Lower leg skin (tissue), 4 donors: ENCODE data around the gene SPSB4. TPM values are rescaled to one million over a fixed set of nuclear protein-coding genes. Genes with fewer than 3 reads are reported as not detected.

ENCODE experiments used
- DNase-seq, 2 donors: peaks; one replicate each; pipeline ENCODE4 v3.0.0-alpha.2; 2019; ENCODE audit warnings: low spot score in 2 of 2
- H3K4me3 ChIP-seq: fragments of 200-600 bp; sonication (generic); 2 replicates; pipeline ENCODE4 v1.5.1; 2017; ENCODE audit warnings: mild to moderate bottlenecking, low read depth; ENCODE audit not compliant: poor library complexity, severe bottlenecking
- POLR2A ChIP-seq, 2 donors: fragments of 450-650 bp; IDR thresholded peaks; one replicate each; pipeline ENCODE4 v1.6.1; 2016 to 2017; ENCODE audit warnings: antibody characterized with exemption in 2 of 2, mild to moderate bottlenecking in 1 of 2, moderate library complexity in 1 of 2
- WGBS, 2 donors: methylation state at CpG; one replicate each; pipeline ENCODE4 v1.1.5; 2018; 5-methylcytosine and 5-hydroxymethylcytosine counted together
- intact Hi-C: fragments of 100-400 bp; cut with DNase I; formaldehyde crosslinking; loops from one replicate; pipeline ENCODE4 v1.15.0; 2023; ENCODE audit warnings: low total_unique reads
- total RNA-seq, 4 donors: library from RNA; depleted of rRNA; stranded (reverse); fragments of >200 nt; gene quantifications; one replicate each; pipeline ENCODE4 v1.1.0, GENCODE V29; 2016
- TF ChIP-seq, protein P1 (sequence below), 3 donors: fragments of 450-650 bp; IDR thresholded peaks; one replicate each; pipeline ENCODE4 v1.5.1; 2016; ENCODE audit warnings: antibody characterized with exemption in 3 of 3, mild to moderate bottlenecking in 3 of 3, moderate library complexity in 2 of 3

Gene SPSB4
- under 1 TPM in 1 of 4 donors, not detected in 3; 0.10 TPM for total RNA-seq

DNA sequence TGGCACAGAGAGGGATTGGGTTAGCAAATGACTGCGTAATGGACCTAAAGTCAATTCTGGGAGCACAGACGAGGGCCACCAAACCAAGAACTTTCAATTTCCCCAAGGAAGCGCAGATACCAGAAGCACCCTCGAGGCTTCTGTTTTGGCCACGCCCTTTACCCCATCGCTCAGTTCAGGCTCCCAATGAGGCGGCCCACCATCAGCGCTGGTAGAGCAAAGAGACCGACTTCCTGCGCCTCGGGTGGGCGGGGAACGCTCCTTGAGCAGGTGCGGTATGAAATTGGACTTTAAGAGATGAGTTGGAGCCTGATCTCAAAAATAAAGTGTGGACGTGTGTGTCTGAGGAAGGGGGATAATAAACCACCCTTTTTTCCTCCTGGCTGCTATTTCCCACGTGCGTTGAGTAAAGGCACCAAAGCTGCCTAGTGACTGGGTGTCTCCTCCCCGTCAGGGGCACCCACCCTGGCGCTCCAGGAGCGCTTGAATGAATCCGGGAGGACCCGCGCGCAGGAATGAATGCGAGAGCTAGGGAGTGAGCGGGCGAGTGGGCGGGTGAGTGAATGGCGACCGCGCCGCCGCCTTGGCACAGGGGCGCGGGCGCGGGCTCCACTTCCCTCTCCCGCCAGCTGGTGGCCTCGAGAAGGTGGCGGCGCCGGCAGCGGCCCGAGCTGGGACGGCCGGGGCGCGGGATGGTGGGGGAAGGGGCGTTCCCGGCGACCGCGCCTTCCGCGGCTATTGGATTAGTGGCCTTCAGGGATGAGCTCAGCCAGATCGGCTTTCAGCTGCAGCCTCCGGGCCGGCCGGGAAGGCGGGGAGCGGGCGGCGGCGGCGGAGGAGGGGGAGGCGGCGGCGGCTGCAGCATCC lies at the start of gene SPSB4:
Gene SPSB4 (plus strand): TSS at position 772 of the 867 bp plus-strand sequence. CDS start 14,758 bp downstream, outside the sequence.
- H3K4me3 ChIP-seq, result peak within 1 kb of the TSS; percentile 21
- WGBS, 2 donors, result 5 to 9% methylated on average over 34 to 51 of the region's 68 CpGs
- no peak for DNase-seq
- intact Hi-C loops, result no loop called here
- no peak for TF ChIP-seq POLR2A (IDR thresholded peaks at IDR 0.05)
- TF ChIP-seq, protein P1, sequence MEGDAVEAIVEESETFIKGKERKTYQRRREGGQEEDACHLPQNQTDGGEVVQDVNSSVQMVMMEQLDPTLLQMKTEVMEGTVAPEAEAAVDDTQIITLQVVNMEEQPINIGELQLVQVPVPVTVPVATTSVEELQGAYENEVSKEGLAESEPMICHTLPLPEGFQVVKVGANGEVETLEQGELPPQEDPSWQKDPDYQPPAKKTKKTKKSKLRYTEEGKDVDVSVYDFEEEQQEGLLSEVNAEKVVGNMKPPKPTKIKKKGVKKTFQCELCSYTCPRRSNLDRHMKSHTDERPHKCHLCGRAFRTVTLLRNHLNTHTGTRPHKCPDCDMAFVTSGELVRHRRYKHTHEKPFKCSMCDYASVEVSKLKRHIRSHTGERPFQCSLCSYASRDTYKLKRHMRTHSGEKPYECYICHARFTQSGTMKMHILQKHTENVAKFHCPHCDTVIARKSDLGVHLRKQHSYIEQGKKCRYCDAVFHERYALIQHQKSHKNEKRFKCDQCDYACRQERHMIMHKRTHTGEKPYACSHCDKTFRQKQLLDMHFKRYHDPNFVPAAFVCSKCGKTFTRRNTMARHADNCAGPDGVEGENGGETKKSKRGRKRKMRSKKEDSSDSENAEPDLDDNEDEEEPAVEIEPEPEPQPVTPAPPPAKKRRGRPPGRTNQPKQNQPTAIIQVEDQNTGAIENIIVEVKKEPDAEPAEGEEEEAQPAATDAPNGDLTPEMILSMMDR (IDR thresholded peaks at IDR 0.05), result no peak

DNA sequence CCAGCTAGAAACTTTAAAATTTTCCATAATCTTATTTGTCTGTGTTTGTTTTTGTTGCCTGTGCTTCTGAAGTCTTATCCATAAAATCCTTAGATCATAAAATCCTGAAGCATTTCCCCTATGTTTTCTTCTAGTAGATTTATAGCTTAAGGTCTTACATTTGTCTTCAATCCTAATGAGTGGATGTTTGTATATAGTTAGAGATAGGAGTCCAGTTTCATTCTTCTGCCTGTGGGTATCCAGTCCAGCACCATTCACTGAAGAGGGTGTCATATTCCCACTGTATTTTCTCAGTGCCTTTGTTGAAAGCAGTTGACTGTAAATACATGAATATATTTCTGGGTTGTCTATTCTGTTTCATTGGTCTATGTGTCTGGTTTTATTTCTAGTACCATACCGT lies 44.8 kb upstream of the SPSB4 start:
- intact Hi-C loops, result loop anchor here (10.0 kb wide), 1 partner anchor 98 kb away; no protein-coding TSS in a partner anchor
- 90 to 97% methylated on average over 1 of the region's 1 CpG for WGBS, 2 donors
- H3K4me3 ChIP-seq, result no peak overlapping the region
- TF ChIP-seq, protein P1 (IDR thresholded peaks at IDR 0.05), result no peak
- no peak for TF ChIP-seq POLR2A (IDR thresholded peaks at IDR 0.05)
- no peak for DNase-seq

DNA sequence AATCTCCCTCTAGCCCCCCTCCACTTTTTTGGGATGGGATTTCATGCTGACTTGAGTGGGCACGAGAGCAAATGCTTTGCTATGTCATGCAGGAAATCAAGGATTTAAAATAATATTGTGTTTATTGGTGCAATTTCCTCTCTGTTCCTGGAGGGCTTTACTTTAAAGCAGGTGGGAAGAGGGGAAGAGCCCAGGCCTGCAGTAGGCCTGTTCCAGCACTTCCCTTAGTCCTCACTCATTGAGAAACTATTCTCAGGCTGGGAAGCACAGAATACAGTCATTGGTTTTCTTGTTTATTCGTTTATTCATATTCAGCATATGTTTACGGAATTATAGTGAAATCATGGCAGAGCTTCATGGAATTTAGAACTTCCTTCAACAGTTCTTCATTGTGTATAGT lies 41.7 kb upstream of the SPSB4 start:
- 58 to 66% methylated on average over 3 of the region's 3 CpGs for WGBS, 2 donors
- TF ChIP-seq, protein P1 (IDR thresholded peaks at IDR 0.05), result no peak
- no peak for TF ChIP-seq POLR2A (IDR thresholded peaks at IDR 0.05)
- no peak for DNase-seq
- H3K4me3 ChIP-seq, result no peak overlapping the region
- intact Hi-C loops, result loop anchor here (10.0 kb wide), 1 partner anchor 95 kb away; no protein-coding TSS in a partner anchor

DNA sequence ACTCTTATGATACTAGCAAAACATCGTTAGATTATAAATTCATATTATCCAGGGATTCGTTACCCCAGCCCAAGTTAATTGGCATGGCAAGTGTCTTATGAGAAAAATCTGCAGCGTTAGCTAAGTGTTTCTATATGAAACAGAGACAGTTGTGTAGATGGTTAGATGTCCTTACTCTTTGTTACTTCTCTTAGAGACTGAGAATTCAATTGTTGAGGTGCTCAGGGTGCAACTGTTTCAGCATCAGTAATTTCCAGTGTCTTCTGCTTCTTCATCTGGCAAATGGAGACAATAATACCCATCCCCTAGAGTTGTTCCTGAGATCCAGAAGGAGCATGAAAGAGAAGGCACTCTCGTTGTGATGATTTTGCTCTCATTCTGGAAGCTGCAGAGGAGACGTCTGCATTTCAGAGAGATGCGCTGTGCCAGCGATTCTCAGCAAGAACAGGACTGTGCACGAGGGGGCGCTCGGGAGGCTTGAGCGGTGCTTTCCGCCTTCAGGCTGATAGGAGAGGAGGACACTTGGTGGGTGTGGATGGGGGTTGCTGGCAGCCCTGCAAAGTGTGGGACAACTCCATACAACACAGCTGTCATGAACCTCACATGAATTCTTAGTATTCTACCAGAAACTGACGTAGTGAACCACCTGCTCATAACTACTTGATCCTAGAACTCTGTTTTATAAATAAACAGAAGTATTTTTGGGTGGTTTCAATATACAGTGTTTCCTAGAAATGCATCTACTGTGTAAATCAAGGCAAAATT lies 39.7 kb upstream of the SPSB4 start:
- no peak overlapping the region for H3K4me3 ChIP-seq
- 20 to 23% methylated on average over 13 of the region's 13 CpGs for WGBS, 2 donors
- intact Hi-C loops, result no loop called here
- TF ChIP-seq, protein P1 (IDR thresholded peaks at IDR 0.05), result no peak
- no peak for TF ChIP-seq POLR2A (IDR thresholded peaks at IDR 0.05)
- peak; percentile 44 to 95 for DNase-seq

DNA sequence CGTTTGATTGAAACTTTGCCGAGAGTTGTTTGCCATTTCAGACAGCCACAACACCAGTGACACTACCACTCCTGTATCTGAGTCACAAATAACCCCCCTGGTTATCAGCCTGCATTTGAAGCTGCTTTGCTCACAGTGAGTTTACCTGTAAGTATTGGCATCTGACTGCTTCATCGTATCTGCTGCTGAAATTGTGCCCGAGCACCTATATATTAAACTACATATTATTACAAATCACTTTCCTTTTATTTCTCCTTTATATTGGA lies 39.2 kb upstream of the SPSB4 start:
- no peak for DNase-seq
- WGBS, 2 donors, result 57 to 60% methylated on average over 4 of the region's 4 CpGs
- intact Hi-C loops, result no loop called here
- TF ChIP-seq, protein P1 (IDR thresholded peaks at IDR 0.05), result no peak
- TF ChIP-seq POLR2A (IDR thresholded peaks at IDR 0.05), result no peak
- H3K4me3 ChIP-seq, result no peak overlapping the region
